Measurements from ENCODE around the gene ST7L.

DNA sequence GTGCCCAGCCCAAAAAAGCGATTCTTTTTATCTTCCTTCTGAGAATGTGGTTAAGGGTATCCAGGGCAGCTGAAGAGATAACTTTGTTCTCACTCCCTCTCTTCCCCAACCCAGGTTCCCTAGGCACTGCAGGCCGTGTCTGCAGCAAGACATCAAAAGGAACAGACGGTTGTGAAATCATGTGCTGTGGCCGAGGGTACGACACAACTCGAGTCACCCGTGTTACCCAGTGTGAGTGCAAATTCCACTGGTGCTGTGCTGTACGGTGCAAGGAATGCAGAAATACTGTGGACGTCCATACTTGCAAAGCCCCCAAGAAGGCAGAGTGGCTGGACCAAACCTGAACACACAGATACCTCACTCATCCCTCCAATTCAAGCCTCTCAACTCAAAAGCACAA lies 98.8 kb downstream of the ST7L start:
- TF ChIP-seq, protein P1, sequence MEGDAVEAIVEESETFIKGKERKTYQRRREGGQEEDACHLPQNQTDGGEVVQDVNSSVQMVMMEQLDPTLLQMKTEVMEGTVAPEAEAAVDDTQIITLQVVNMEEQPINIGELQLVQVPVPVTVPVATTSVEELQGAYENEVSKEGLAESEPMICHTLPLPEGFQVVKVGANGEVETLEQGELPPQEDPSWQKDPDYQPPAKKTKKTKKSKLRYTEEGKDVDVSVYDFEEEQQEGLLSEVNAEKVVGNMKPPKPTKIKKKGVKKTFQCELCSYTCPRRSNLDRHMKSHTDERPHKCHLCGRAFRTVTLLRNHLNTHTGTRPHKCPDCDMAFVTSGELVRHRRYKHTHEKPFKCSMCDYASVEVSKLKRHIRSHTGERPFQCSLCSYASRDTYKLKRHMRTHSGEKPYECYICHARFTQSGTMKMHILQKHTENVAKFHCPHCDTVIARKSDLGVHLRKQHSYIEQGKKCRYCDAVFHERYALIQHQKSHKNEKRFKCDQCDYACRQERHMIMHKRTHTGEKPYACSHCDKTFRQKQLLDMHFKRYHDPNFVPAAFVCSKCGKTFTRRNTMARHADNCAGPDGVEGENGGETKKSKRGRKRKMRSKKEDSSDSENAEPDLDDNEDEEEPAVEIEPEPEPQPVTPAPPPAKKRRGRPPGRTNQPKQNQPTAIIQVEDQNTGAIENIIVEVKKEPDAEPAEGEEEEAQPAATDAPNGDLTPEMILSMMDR (optimal IDR thresholded peaks at IDR 0.05 in 1 of 3, IDR thresholded peaks at IDR 0.05 in 1 of 3, conservative IDR thresholded peaks at IDR 0.05 in 1 of 3; ENCODE audit: extremely low read depth in 1 of 3, insufficient read depth in 2 of 3, low read length in 3 of 3) = no peak
- TF ChIP-seq EZH2 (IDR thresholded peaks at IDR 0.05; ENCODE audit: low read length) = no peak

Measured in keratinocyte (primary cell).